ENCODE data around the gene OR10K1. TPM values are rescaled to one million over a fixed set of nuclear protein-coding genes. Genes with fewer than 3 reads are reported as not detected.
"Not testable (repeated sequence)": the region's sequence is repeated elsewhere in the genome, so short reads cannot be mapped to it uniquely, and the experiment has no call there.

OR10K1 gene
- total RNA-seq, 2 donors from 2014 or later: not detected

DNA sequence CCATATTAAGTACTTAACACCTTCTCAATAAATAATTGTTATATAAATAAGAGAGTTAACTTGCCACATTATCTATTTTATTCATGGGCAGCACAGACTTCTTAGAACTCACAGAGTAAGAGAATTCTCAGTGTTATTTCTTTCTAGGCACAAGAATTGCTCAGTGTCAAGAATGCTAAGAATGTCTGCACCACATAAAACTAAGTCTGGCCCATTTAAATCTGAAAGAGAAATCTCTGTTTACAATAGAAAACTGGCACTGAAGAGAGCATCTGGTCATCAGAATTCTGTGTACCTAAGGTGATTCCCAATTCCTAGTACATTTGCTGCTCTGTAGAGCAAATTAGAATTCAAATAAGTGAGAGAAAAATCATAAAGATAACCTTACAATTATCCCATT is 39.4 kb upstream of the OR10K1 start:
- Mint-ChIP-seq H3K27me3 (ENCODE audit: insufficient read depth) (no peaks in the 10 kb centered on the region), H3K4me3 (no peak overlapping the region), H3K9me3 (no peaks in the 10 kb centered on the region), H3K27ac (no peak overlapping the region), H3K4me1 (peaks cover 2% of the 10 kb centered on the region), H3K36me3 (ENCODE audit: low read depth) (no peaks in the 10 kb centered on the region)
- no peaks in the 10 kb centered on the region for H3K27me3 ChIP-seq (ENCODE audit: control insufficient read depth, insufficient read depth, low read length, poor library complexity, severe bottlenecking)
- H3K4me3 ChIP-seq (ENCODE audit: low read length): no peak overlapping the region
- H3K27ac ChIP-seq (ENCODE audit: low read depth, low read length): no peak overlapping the region
- H3K9me3 ChIP-seq (ENCODE audit: control insufficient read depth, low read length): no peaks in the 10 kb centered on the region
- H3K4me1 ChIP-seq (ENCODE audit: control insufficient read depth, insufficient read depth, low read length): no peaks in the 10 kb centered on the region
- H3K36me3 ChIP-seq (ENCODE audit: control insufficient read depth, insufficient read depth, low read length): no peaks in the 10 kb centered on the region
- DNase-seq: no peak
- TF ChIP-seq, protein P1, sequence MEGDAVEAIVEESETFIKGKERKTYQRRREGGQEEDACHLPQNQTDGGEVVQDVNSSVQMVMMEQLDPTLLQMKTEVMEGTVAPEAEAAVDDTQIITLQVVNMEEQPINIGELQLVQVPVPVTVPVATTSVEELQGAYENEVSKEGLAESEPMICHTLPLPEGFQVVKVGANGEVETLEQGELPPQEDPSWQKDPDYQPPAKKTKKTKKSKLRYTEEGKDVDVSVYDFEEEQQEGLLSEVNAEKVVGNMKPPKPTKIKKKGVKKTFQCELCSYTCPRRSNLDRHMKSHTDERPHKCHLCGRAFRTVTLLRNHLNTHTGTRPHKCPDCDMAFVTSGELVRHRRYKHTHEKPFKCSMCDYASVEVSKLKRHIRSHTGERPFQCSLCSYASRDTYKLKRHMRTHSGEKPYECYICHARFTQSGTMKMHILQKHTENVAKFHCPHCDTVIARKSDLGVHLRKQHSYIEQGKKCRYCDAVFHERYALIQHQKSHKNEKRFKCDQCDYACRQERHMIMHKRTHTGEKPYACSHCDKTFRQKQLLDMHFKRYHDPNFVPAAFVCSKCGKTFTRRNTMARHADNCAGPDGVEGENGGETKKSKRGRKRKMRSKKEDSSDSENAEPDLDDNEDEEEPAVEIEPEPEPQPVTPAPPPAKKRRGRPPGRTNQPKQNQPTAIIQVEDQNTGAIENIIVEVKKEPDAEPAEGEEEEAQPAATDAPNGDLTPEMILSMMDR (conservative IDR thresholded peaks at IDR 0.05): no peak
- no peak overlapping the region for H3K9ac ChIP-seq (ENCODE audit: extremely low read depth, low read length, poor library complexity, severe bottlenecking)

GRCh38 chr1:158425027-158425426 is 36.6 kb upstream of the OR10K1 start:
- H3K4me1 Mint-ChIP-seq: peaks cover 2% of the 10 kb centered on the region
- Histone ChIP-seq H3K9ac (ENCODE audit: extremely low read depth, low read length, poor library complexity, severe bottlenecking) (no peak overlapping the region), H3K36me3 (ENCODE audit: control insufficient read depth, insufficient read depth, low read length) (no peaks in the 10 kb centered on the region), H3K27me3 (ENCODE audit: control insufficient read depth, insufficient read depth, low read length, poor library complexity, severe bottlenecking) (no peaks in the 10 kb centered on the region), H3K27ac (ENCODE audit: low read depth, low read length) (no peak overlapping the region), H3K9me3 (ENCODE audit: control insufficient read depth, low read length) (no peaks in the 10 kb centered on the region), H3K4me3 (ENCODE audit: low read length) (no peak overlapping the region), H3K4me1 (ENCODE audit: control insufficient read depth, insufficient read depth, low read length) (no peaks in the 10 kb centered on the region)
- no peak overlapping the region for H3K27ac Mint-ChIP-seq
- DNase-seq: no peak
- H3K9me3 Mint-ChIP-seq: peaks cover 6% of the 10 kb centered on the region
- no peak overlapping the region for H3K4me3 Mint-ChIP-seq
- no peaks in the 10 kb centered on the region for H3K36me3 Mint-ChIP-seq (ENCODE audit: low read depth)
- TF ChIP-seq, protein P1 (conservative IDR thresholded peaks at IDR 0.05): no peak
- H3K27me3 Mint-ChIP-seq (ENCODE audit: insufficient read depth): no peaks in the 10 kb centered on the region

DNA sequence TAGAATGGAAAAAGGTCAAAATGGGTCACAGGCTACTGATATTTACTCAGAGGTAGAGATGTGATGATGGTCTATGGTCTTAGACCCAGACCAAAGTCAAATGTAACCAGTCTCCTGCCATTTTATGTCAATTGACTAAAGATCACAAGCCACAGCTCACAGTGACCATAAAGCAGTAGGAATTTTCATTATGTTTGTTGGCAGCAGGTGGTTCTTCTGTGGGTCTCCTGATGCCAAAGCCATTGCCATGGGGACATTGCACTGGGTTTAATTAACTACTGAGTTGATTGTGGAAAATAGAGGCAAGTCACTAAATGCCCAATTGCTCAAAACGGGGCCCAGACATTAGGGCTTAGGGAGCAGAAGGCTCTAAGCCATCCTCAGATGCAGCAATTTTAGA is 35.5 kb upstream of the OR10K1 start, which contains the start of gene OR10K2:
Gene OR10K2, minus strand, starts transcription at position 101 of the 400 bp plus-strand sequence. CDS start 5,371 bp downstream, outside the sequence.
- no peak within 1 kb of the TSS for H3K27ac Mint-ChIP-seq
- H3K36me3 Mint-ChIP-seq (ENCODE audit: low read depth): no peaks in the 10 kb centered on the region
- no peaks in the 10 kb centered on the region for H3K36me3 ChIP-seq (ENCODE audit: control insufficient read depth, insufficient read depth, low read length)
- no peaks in the 10 kb centered on the region for H3K4me1 ChIP-seq (ENCODE audit: control insufficient read depth, insufficient read depth, low read length)
- DNase-seq: no peak
- H3K4me3 Mint-ChIP-seq: no peak within 1 kb of the TSS
- no peaks in the 10 kb centered on the region for H3K9me3 ChIP-seq (ENCODE audit: control insufficient read depth, low read length)
- H3K9ac ChIP-seq (ENCODE audit: extremely low read depth, low read length, poor library complexity, severe bottlenecking): no peak within 1 kb of the TSS
- no peak within 1 kb of the TSS for H3K4me3 ChIP-seq (ENCODE audit: low read length)
- peaks cover 6% of the 10 kb centered on the region for H3K9me3 Mint-ChIP-seq
- no peaks in the 10 kb centered on the region for H3K27me3 ChIP-seq (ENCODE audit: control insufficient read depth, insufficient read depth, low read length, poor library complexity, severe bottlenecking)
- 90% methylated on average over 1 of the region's 1 CpG; no CpG with 5 or more reads in 1 of the 2 experiments for WGBS, 2 experiments (ENCODE audit: insufficient coverage in 1 of 2, insufficient read length in 1 of 2)
- TF ChIP-seq, protein P1 (conservative IDR thresholded peaks at IDR 0.05): no peak
- H3K4me1 Mint-ChIP-seq: peaks cover 2% of the 10 kb centered on the region
- no peaks in the 10 kb centered on the region for H3K27me3 Mint-ChIP-seq (ENCODE audit: insufficient read depth)
- H3K27ac ChIP-seq (ENCODE audit: low read depth, low read length): no peak within 1 kb of the TSS

GRCh38 chr1:158430163-158430562 is 31.5 kb upstream of the OR10K1 start:
- H3K27me3 Mint-ChIP-seq (ENCODE audit: insufficient read depth); H3K4me3 ChIP-seq (ENCODE audit: low read length); H3K36me3 Mint-ChIP-seq (ENCODE audit: low read depth); DNase-seq; H3K27ac Mint-ChIP-seq; H3K4me1 Mint-ChIP-seq; H3K9me3 ChIP-seq (ENCODE audit: control insufficient read depth, low read length); H3K9ac ChIP-seq (ENCODE audit: extremely low read depth, low read length, poor library complexity, severe bottlenecking); H3K27me3 ChIP-seq (ENCODE audit: control insufficient read depth, insufficient read depth, low read length, poor library complexity, severe bottlenecking); H3K9me3 Mint-ChIP-seq; H3K27ac ChIP-seq (ENCODE audit: low read depth, low read length); H3K4me3 Mint-ChIP-seq; H3K4me1 ChIP-seq (ENCODE audit: control insufficient read depth, insufficient read depth, low read length); H3K36me3 ChIP-seq (ENCODE audit: control insufficient read depth, insufficient read depth, low read length): not testable (repeated sequence)
- 73 to 85% methylated on average over 3 of the region's 3 CpGs for WGBS, 2 experiments (ENCODE audit: insufficient coverage in 1 of 2, insufficient read length in 1 of 2)

Data from endodermal cell (in vitro differentiated cells).